Astrocyte (in vitro differentiated cells and primary cell): ENCODE measurements around the gene AATK.

Source experiments
- CTCF ChIP-seq: IDR thresholded peaks from 2 replicates; pipeline ENCODE4 v1.5.1; 2011; ENCODE audit warnings: low read depth, mild to moderate bottlenecking, inconsistent platforms, low read length, moderate library complexity; ENCODE audit not compliant: insufficient read depth
- EZH2 ChIP-seq: IDR thresholded peaks from 2 replicates; pipeline ENCODE4 v1.6.1; 2012; ENCODE audit warnings: mild to moderate bottlenecking, low read length, inconsistent platforms; ENCODE audit not compliant: insufficient read depth

GRCh38 chr17:81082177-81083073, 83.6 kb downstream of the AATK start:
- TF ChIP-seq CTCF (no peak), EZH2 (no peak)
